ENCODE results near the gene LSM10. TPM values are rescaled to one million over a fixed set of nuclear protein-coding genes. Genes with fewer than 3 reads are reported as not detected.

LSM10 gene
- total RNA-seq, 2 experiments from 2014 or later = 43.2 to 133 TPM

GRCh38 chr1:36381405-36381804 lies 16.3 kb downstream of the LSM10 start:
- H3K4me3 ChIP-seq (ENCODE audit: low read depth, low read length, poor library complexity, severe bottlenecking) = no peak overlapping the region
- no peak for DNase-seq (ENCODE audit: low spot score)
- no peaks in the 10 kb centered on the region for H3K9me3 ChIP-seq (ENCODE audit: low read length)
- peaks cover 78% of the 10 kb centered on the region for H3K79me2 ChIP-seq (ENCODE audit: insufficient read depth, low read depth, low read length)
- H3K4me1 ChIP-seq (ENCODE audit: insufficient read depth, low read length, poor library complexity, severe bottlenecking) = peaks cover 50% of the 10 kb centered on the region
- peaks cover 6% of the 10 kb centered on the region for H4K20me1 ChIP-seq (ENCODE audit: insufficient read depth, low read length)
- BruUV-seq (replicated peaks) = no TSS peak
- intact Hi-C loops (cut with micrococcal nuclease; ENCODE audit: unreplicated experiment) = loop anchor here (10.0 kb wide), 1 partner anchor 447 kb away; the partner anchor contains the start of gene AGO3
- H2AFZ ChIP-seq (ENCODE audit: low read length) = no peak overlapping the region
- H3K9me2 ChIP-seq (ENCODE audit: insufficient read depth, low read length) = no peaks in the 10 kb centered on the region
- POLR2A ChIA-PET = interaction anchor here (0.7 to 1.9 kb wide), 4 partner anchors 9 to 59 kb away, joined by 3 to 7 read pairs (median 4); no protein-coding TSS in a partner anchor
- no peak for TF ChIP-seq EZH2phosphoT487 (IDR thresholded peaks at IDR 0.05; ENCODE audit: borderline replicate concordance, low read depth, low read length)
- TF ChIP-seq, protein P1, sequence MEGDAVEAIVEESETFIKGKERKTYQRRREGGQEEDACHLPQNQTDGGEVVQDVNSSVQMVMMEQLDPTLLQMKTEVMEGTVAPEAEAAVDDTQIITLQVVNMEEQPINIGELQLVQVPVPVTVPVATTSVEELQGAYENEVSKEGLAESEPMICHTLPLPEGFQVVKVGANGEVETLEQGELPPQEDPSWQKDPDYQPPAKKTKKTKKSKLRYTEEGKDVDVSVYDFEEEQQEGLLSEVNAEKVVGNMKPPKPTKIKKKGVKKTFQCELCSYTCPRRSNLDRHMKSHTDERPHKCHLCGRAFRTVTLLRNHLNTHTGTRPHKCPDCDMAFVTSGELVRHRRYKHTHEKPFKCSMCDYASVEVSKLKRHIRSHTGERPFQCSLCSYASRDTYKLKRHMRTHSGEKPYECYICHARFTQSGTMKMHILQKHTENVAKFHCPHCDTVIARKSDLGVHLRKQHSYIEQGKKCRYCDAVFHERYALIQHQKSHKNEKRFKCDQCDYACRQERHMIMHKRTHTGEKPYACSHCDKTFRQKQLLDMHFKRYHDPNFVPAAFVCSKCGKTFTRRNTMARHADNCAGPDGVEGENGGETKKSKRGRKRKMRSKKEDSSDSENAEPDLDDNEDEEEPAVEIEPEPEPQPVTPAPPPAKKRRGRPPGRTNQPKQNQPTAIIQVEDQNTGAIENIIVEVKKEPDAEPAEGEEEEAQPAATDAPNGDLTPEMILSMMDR (conservative IDR thresholded peaks at IDR 0.05; ENCODE audit: low read length) = no peak
- H3K27ac ChIP-seq (ENCODE audit: low read depth, low read length, poor library complexity, severe bottlenecking) = no peak overlapping the region
- peaks cover 21% of the 10 kb centered on the region for H3K36me3 ChIP-seq (ENCODE audit: insufficient read depth, low read length)
- CTCF ChIA-PET (ENCODE audit: unreplicated experiment) = no interaction called here
- H3K4me2 ChIP-seq (ENCODE audit: low read length) = no peak overlapping the region

GRCh38 chr1:36380782-36381181 lies 16.9 kb downstream of the LSM10 start:
- intact Hi-C loops (cut with micrococcal nuclease; ENCODE audit: unreplicated experiment) = loop anchor here (10.0 kb wide), 1 partner anchor 446 kb away; the partner anchor contains the start of gene AGO3
- H2AFZ ChIP-seq (ENCODE audit: low read length) = no peak overlapping the region
- ChIA-PET CTCF (ENCODE audit: unreplicated experiment) (no interaction called here), POLR2A (no interaction called here)
- no peak overlapping the region for H3K27ac ChIP-seq (ENCODE audit: low read depth, low read length, poor library complexity, severe bottlenecking)
- peaks cover 6% of the 10 kb centered on the region for H4K20me1 ChIP-seq (ENCODE audit: insufficient read depth, low read length)
- H3K4me1 ChIP-seq (ENCODE audit: insufficient read depth, low read length, poor library complexity, severe bottlenecking) = peaks cover 56% of the 10 kb centered on the region
- H3K4me3 ChIP-seq (ENCODE audit: low read depth, low read length, poor library complexity, severe bottlenecking) = no peak overlapping the region
- no peak overlapping the region for H3K4me2 ChIP-seq (ENCODE audit: low read length)
- H3K79me2 ChIP-seq (ENCODE audit: insufficient read depth, low read depth, low read length) = peaks cover 84% of the 10 kb centered on the region
- H3K36me3 ChIP-seq (ENCODE audit: insufficient read depth, low read length) = peaks cover 28% of the 10 kb centered on the region
- no peak for DNase-seq (ENCODE audit: low spot score)
- no TSS peak for BruUV-seq (replicated peaks)
- H3K9me2 ChIP-seq (ENCODE audit: insufficient read depth, low read length) = no peaks in the 10 kb centered on the region
- TF ChIP-seq, protein P1 (conservative IDR thresholded peaks at IDR 0.05; ENCODE audit: low read length) = no peak
- TF ChIP-seq EZH2phosphoT487 (IDR thresholded peaks at IDR 0.05; ENCODE audit: borderline replicate concordance, low read depth, low read length) = no peak
- no peaks in the 10 kb centered on the region for H3K9me3 ChIP-seq (ENCODE audit: low read length)

GRCh38 chr1:36380143-36380619 lies 17.5 kb downstream of the LSM10 start:
- no peak overlapping the region for H2AFZ ChIP-seq (ENCODE audit: low read length)
- H3K79me2 ChIP-seq (ENCODE audit: insufficient read depth, low read depth, low read length) = peaks cover 87% of the 10 kb centered on the region
- ChIA-PET CTCF (ENCODE audit: unreplicated experiment) (no interaction called here), POLR2A (no interaction called here)
- no TSS peak for BruUV-seq (replicated peaks)
- H3K9me2 ChIP-seq (ENCODE audit: insufficient read depth, low read length) = no peaks in the 10 kb centered on the region
- H3K9me3 ChIP-seq (ENCODE audit: low read length) = no peaks in the 10 kb centered on the region
- intact Hi-C loops (cut with micrococcal nuclease; ENCODE audit: unreplicated experiment) = loop anchor here (10.0 kb wide), 1 partner anchor 445 kb away; the partner anchor contains the start of gene AGO3
- no peak overlapping the region for H3K27ac ChIP-seq (ENCODE audit: low read depth, low read length, poor library complexity, severe bottlenecking)
- TF ChIP-seq, protein P1 (conservative IDR thresholded peaks at IDR 0.05; ENCODE audit: low read length) = no peak
- no peak for TF ChIP-seq EZH2phosphoT487 (IDR thresholded peaks at IDR 0.05; ENCODE audit: borderline replicate concordance, low read depth, low read length)
- H3K4me2 ChIP-seq (ENCODE audit: low read length) = no peak overlapping the region
- no peak for DNase-seq (ENCODE audit: low spot score)
- H3K4me1 ChIP-seq (ENCODE audit: insufficient read depth, low read length, poor library complexity, severe bottlenecking) = peaks cover 61% of the 10 kb centered on the region
- H4K20me1 ChIP-seq (ENCODE audit: insufficient read depth, low read length) = peaks cover 6% of the 10 kb centered on the region
- peaks cover 33% of the 10 kb centered on the region for H3K36me3 ChIP-seq (ENCODE audit: insufficient read depth, low read length)
- no peak overlapping the region for H3K4me3 ChIP-seq (ENCODE audit: low read depth, low read length, poor library complexity, severe bottlenecking)
